GM18505 (cell line): Measurements from ENCODE around the gene UBE2H.
"Not testable (repeated sequence)": the region's sequence is repeated elsewhere in the genome, so short reads cannot be mapped to it uniquely, and the experiment has no call there.

ENCODE experiments used
- ATAC-seq: cut with Tn5 transposase; IDR thresholded peaks from one replicate; pipeline ENCODE4 v1.9.1; 2021; ENCODE audit not compliant: unreplicated experiment
- POLR2A ChIP-seq: IDR thresholded peaks from 4 replicates; pipeline ENCODE4 v1.6.1; 2011; ENCODE audit warnings: borderline replicate concordance; ENCODE audit not compliant: insufficient read depth, insufficient read length; ENCODE audit errors: extremely low read depth

The UBE2H gene

GRCh38 chr7:129866251-129866650 lies 86.5 kb downstream of the UBE2H start:
- TF ChIP-seq POLR2A = no peak
- no peak for ATAC-seq

- no peak for TF ChIP-seq POLR2A
- no peak for ATAC-seq
These were observed 86.9 kb downstream of the UBE2H start for GRCh38 chr7:129865925-129866201.

GRCh38 chr7:129865093-129865924 lies 87.5 kb downstream of the UBE2H start:
- no peak for ATAC-seq
- TF ChIP-seq POLR2A = no peak

GRCh38 chr7:129864676-129865075 lies 88.1 kb downstream of the UBE2H start:
- ATAC-seq = not testable (repeated sequence)

GRCh38 chr7:129864042-129864441 lies 88.7 kb downstream of the UBE2H start:
- TF ChIP-seq POLR2A = no peak
- no peak for ATAC-seq

- no peak for TF ChIP-seq POLR2A
- no peak for ATAC-seq
These were observed 90.1 kb downstream of the UBE2H start for GRCh38 chr7:129862682-129863081.

GRCh38 chr7:129860784-129861183 lies 92.0 kb downstream of the UBE2H start:
- not testable (repeated sequence) for ATAC-seq

GRCh38 chr7:129859183-129859582 lies 93.6 kb downstream of the UBE2H start:
- no peak for ATAC-seq

GRCh38 chr7:129858490-129858889 lies 94.3 kb downstream of the UBE2H start:
- TF ChIP-seq POLR2A = no peak
- ATAC-seq = no peak

More at GRCh38 chr7:129859183-129859582, 93.6 kb downstream of the UBE2H start:
- no peak for TF ChIP-seq POLR2A

- ATAC-seq = no peak
- no peak for TF ChIP-seq POLR2A
These were observed 95.4 kb downstream of the UBE2H start for GRCh38 chr7:129857313-129857712.

- ATAC-seq = no peak
- TF ChIP-seq POLR2A = no peak
These were observed 96.6 kb downstream of the UBE2H start for GRCh38 chr7:129855935-129856717.

- ATAC-seq = no peak
- TF ChIP-seq POLR2A = no peak
These were observed 97.5 kb downstream of the UBE2H start for GRCh38 chr7:129855234-129855673.

- TF ChIP-seq POLR2A = no peak
- ATAC-seq = no peak
These were observed 98.4 kb downstream of the UBE2H start for GRCh38 chr7:129854401-129854800.

- no peak for TF ChIP-seq POLR2A
- ATAC-seq = no peak
These were observed 99.0 kb downstream of the UBE2H start for GRCh38 chr7:129853661-129854268.

GRCh38 chr7:129851809-129852208 lies 101.0 kb downstream of the UBE2H start:
- no peak for ATAC-seq
- no peak for TF ChIP-seq POLR2A

- TF ChIP-seq POLR2A = no peak
- ATAC-seq = no peak
These were observed 101.6 kb downstream of the UBE2H start for GRCh38 chr7:129851174-129851573.
